Mesangial cell (primary cell): ENCODE results near the gene CHRDL1. TPM values are rescaled to one million over a fixed set of nuclear protein-coding genes. Genes with fewer than 3 reads are reported as not detected.

Experiments
- total RNA-seq: library from RNA; depleted of rRNA; stranded (reverse); fragments of >200 nt; gene quantifications from 2 replicates; pipeline ENCODE4 v1.2.3, GENCODE V29; 2015

CHRDL1 gene
- total RNA-seq = 29.3 and 37.5 TPM in 2 replicates

GRCh38 chrX:110795645-110796406, at the start of gene CHRDL1:
Gene CHRDL1, minus strand, starts transcription at chrX:110795817. Its CDS starts 3,636 bp downstream, at chrX:110792181.

